K562 (cell line): ENCODE data around the gene MALAT1. TPM values are rescaled to one million over a fixed set of nuclear protein-coding genes. Genes with fewer than 3 reads are reported as not detected.
A peak's percentile ranks its signal among the peaks of the same experiment; 100 is the strongest.

Experiments used
- CBX3 ChIP-seq, 2 experiments: IDR thresholded peaks; 1 replicate in 1 of 2; 2 replicates in 1 of 2; pipeline ENCODE4 v1.6.1; 2012; ENCODE audit warnings: inconsistent platforms in 2 of 2, low read length in 2 of 2, borderline replicate concordance in 1 of 2, control low read depth in 1 of 2
- HNRNPLL ChIP-seq: fragments of 200-400 bp; formaldehyde crosslinking; IDR thresholded peaks from 2 replicates; pipeline ENCODE4 v1.6.1; 2017; ENCODE audit warnings: low read length, low read depth, mild to moderate bottlenecking; ENCODE audit not compliant: poor library complexity, severe bottlenecking
- LARP7 ChIP-seq: fragments of 450-650 bp; IDR thresholded peaks from 2 replicates; pipeline ENCODE4 v1.6.1; 2016
- NFIX ChIP-seq: fragments of 250-450 bp; sonication (Bioruptor Pico); IDR thresholded peaks from 2 replicates; pipeline ENCODE4 v1.4.0; 2020; ENCODE audit warnings: low read depth, mild to moderate bottlenecking, moderate library complexity
- PHF20 ChIP-seq: fragments of 450-650 bp; IDR thresholded peaks from 2 replicates; pipeline ENCODE4 v1.6.1; 2018; ENCODE audit not compliant: partially characterized antibody
- RFX1 ChIP-seq: fragments of 450-650 bp; IDR thresholded peaks from 2 replicates; pipeline ENCODE4 v1.6.1; 2016; ENCODE audit warnings: mild to moderate bottlenecking, moderate library complexity
- SMARCA4 ChIP-seq: fragments of 450-650 bp; IDR thresholded peaks from 2 replicates; pipeline ENCODE4 v1.6.1; 2016
- SRSF1 ChIP-seq: fragments of 200-400 bp; formaldehyde crosslinking; IDR thresholded peaks from 2 replicates; pipeline ENCODE4 v1.6.1; 2017; ENCODE audit warnings: mild to moderate bottlenecking, low read depth, low read length, moderate library complexity
- TCF3 ChIP-seq: sonication (generic); formaldehyde crosslinking; IDR thresholded peaks from 2 replicates; pipeline ENCODE4 v1.4.0; 2020; ENCODE audit warnings: mild to moderate bottlenecking, missing genetic modification reagents
- TGIF2 ChIP-seq: sonication (generic); formaldehyde crosslinking; IDR thresholded peaks from 2 replicates; pipeline ENCODE4 v1.8.1; 2022; ENCODE audit warnings: mild to moderate bottlenecking, missing genetic modification reagents, moderate library complexity
- YBX1 ChIP-seq: fragments of 450-650 bp; IDR thresholded peaks from 2 replicates; pipeline ENCODE4 v1.7.1; 2016; ENCODE audit warnings: mild to moderate bottlenecking
- ZBTB8A ChIP-seq: fragments of 450-650 bp; IDR thresholded peaks from 2 replicates; pipeline ENCODE4 v1.6.1; 2018; ENCODE audit warnings: mild to moderate bottlenecking, moderate library complexity; ENCODE audit not compliant: partially characterized antibody
- ZEB2 ChIP-seq: fragments of 450-650 bp; IDR thresholded peaks from 2 replicates; pipeline ENCODE4 v1.6.1; 2016
- ZNF143 ChIP-seq: sonication (generic); formaldehyde crosslinking; IDR thresholded peaks from 2 replicates; pipeline ENCODE4 v1.9.0; 2022; ENCODE audit warnings: mild to moderate bottlenecking, missing genetic modification reagents
- ZNF175 ChIP-seq: fragments of 200-800 bp; sonication (Bioruptor generic); IDR thresholded peaks from 2 replicates; pipeline ENCODE4 v1.6.1; 2016; ENCODE audit warnings: low read depth, mild to moderate bottlenecking, missing genetic modification characterization, missing compliant biosample characterization
- ZNF24 ChIP-seq: fragments of 450-650 bp; IDR thresholded peaks from 2 replicates; pipeline ENCODE4 v1.6.1; 2016
- ZNF277 ChIP-seq: fragments of 250-450 bp; sonication (Bioruptor Pico); IDR thresholded peaks from 2 replicates; pipeline ENCODE4 v1.8.0; 2022; ENCODE audit warnings: inconsistent platforms, mild to moderate bottlenecking, moderate library complexity, borderline replicate concordance
- polyA plus RNA-seq, 8 experiments: library from polyadenylated mRNA; depleted of rRNA in 4 of 8; stranded (reverse) in 5 of 8; unstranded in 3 of 8; fragments of >200 nt; fragmentation: Nextera tagmentation in 2 of 8; fragmentation: Illumina TruSeq in 1 of 8; extraction: Ambion mirVana in 2 of 8; extraction: Trizol in 1 of 8; gene quantifications; 2 replicates each; pipeline versions ENCODE4 v1.2.1 to v1.2.3, GENCODE V29; 2011 to 2014; ENCODE audit warnings: inconsistent platforms in 1 of 8, missing spikeins in 1 of 8
- total RNA-seq, 7 experiments: library from RNA; depleted of rRNA in 6 of 7; stranded (reverse); fragments of >200 nt in 6 of 7; fragmentation: Illumina TruSeq in 2 of 7; extraction: Trizol in 2 of 7; gene quantifications; 2 replicates each; pipeline versions ENCODE4 v1.2.1 to v1.2.3, GENCODE V29; 2011 to 2021; ENCODE audit warnings: low replicate concordance in 1 of 7
- TF ChIP-seq, protein P1 (sequence below): IDR thresholded peaks from 2 replicates; pipeline ENCODE4 v1.6.1; 2011; ENCODE audit warnings: borderline replicate concordance, low read depth, mild to moderate bottlenecking, moderate library complexity, low read length; ENCODE audit not compliant: insufficient read depth, poor library complexity, severe bottlenecking
- TF ChIP-seq, protein P2 (sequence below): fragments of 450-650 bp; IDR thresholded peaks from 2 replicates; pipeline ENCODE4 v1.7.0; 2016; ENCODE audit warnings: borderline replicate concordance

MALAT1 gene
- total and polyA plus RNA-seq, 9 of the 15 experiments (the other 6 are each of a cell fraction or from before 2014, with no cell fraction given), result 363 to 8,715 (median 2,351) TPM

DNA sequence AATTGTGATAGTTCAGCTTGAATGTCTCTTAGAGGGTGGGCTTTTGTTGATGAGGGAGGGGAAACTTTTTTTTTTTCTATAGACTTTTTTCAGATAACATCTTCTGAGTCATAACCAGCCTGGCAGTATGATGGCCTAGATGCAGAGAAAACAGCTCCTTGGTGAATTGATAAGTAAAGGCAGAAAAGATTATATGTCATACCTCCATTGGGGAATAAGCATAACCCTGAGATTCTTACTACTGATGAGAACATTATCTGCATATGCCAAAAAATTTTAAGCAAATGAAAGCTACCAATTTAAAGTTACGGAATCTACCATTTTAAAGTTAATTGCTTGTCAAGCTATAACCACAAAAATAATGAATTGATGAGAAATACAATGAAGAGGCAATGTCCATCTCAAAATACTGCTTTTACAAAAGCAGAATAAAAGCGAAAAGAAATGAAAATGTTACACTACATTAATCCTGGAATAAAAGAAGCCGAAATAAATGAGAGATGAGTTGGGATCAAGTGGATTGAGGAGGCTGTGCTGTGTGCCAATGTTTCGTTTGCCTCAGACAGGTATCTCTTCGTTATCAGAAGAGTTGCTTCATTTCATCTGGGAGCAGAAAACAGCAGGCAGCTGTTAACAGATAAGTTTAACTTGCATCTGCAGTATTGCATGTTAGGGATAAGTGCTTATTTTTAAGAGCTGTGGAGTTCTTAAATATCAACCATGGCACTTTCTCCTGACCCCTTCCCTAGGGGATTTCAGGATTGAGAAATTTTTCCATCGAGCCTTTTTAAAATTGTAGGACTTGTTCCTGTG is 3.9 kb downstream of the MALAT1 start (continued):
- TF ChIP-seq ZBTB8A (peak; percentile 20), CBX3 (IDR thresholded peaks at IDR 0.05; ENCODE audit: borderline replicate concordance in 1 of 2, low read length in 2 of 2) (0 out of 3 replicates have a peak, but pooled peaks of 1 of the 2 experiments have one; percentile 43), HNRNPLL (no peak), RFX1 (peak; percentile 7; the same call in 1 of the 2 replicates), ZNF24 (no peak), YBX1 (no peak), PHF20 (no peak), ZEB2 (no peak), TCF3 (CRISPR knock-in tag) (peak; percentile 48; the same call in 1 of the 2 replicates), TGIF2 (CRISPR knock-in tag) (no peak; the same call in 1 of the 2 replicates), SRSF1 (no peak), ZNF175 (CRISPR knock-in tag) (0 out of 2 replicates have a peak, but pooled peaks have one; percentile 36), ZNF143 (CRISPR knock-in tag) (no peak), SMARCA4 (peak; percentile 46; the same call in 1 of the 2 replicates), LARP7 (peak; percentile 90), ZNF277 (CRISPR knock-in tag) (no peak), NFIX (no peak)
- TF ChIP-seq, protein P1, sequence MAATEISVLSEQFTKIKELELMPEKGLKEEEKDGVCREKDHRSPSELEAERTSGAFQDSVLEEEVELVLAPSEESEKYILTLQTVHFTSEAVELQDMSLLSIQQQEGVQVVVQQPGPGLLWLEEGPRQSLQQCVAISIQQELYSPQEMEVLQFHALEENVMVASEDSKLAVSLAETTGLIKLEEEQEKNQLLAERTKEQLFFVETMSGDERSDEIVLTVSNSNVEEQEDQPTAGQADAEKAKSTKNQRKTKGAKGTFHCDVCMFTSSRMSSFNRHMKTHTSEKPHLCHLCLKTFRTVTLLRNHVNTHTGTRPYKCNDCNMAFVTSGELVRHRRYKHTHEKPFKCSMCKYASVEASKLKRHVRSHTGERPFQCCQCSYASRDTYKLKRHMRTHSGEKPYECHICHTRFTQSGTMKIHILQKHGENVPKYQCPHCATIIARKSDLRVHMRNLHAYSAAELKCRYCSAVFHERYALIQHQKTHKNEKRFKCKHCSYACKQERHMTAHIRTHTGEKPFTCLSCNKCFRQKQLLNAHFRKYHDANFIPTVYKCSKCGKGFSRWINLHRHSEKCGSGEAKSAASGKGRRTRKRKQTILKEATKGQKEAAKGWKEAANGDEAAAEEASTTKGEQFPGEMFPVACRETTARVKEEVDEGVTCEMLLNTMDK, result no peak
- TF ChIP-seq, protein P2, sequence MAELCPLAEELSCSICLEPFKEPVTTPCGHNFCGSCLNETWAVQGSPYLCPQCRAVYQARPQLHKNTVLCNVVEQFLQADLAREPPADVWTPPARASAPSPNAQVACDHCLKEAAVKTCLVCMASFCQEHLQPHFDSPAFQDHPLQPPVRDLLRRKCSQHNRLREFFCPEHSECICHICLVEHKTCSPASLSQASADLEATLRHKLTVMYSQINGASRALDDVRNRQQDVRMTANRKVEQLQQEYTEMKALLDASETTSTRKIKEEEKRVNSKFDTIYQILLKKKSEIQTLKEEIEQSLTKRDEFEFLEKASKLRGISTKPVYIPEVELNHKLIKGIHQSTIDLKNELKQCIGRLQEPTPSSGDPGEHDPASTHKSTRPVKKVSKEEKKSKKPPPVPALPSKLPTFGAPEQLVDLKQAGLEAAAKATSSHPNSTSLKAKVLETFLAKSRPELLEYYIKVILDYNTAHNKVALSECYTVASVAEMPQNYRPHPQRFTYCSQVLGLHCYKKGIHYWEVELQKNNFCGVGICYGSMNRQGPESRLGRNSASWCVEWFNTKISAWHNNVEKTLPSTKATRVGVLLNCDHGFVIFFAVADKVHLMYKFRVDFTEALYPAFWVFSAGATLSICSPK, result no peak
